Omental fat pad (tissue), 4 donors: ENCODE results near the gene TREM1. TPM values are rescaled to one million over a fixed set of nuclear protein-coding genes. Genes with fewer than 3 reads are reported as not detected.

Source experiments
- ATAC-seq: fragments of 150-250 bp; one replicate; pipeline ENCODE4 v1.9.1; 2016; ENCODE audit warnings: mild to moderate bottlenecking, moderate library complexity; ENCODE audit not compliant: low FRiP score
- DNase-seq: peaks from one replicate; pipeline ENCODE4 v3.0.0-alpha.2; 2019; ENCODE audit warnings: low spot score
- total RNA-seq, 4 donors: library from RNA; depleted of rRNA; stranded (reverse); fragments of >200 nt; gene quantifications; one replicate each; pipeline ENCODE4 v1.1.0, GENCODE V29; 2016
- TF ChIP-seq, protein P1 (sequence below), 3 donors: fragments of 450-650 bp; IDR thresholded peaks; one replicate each; pipeline ENCODE4 v1.5.1; 2016 to 2017; ENCODE audit warnings: antibody characterized with exemption in 3 of 3, mild to moderate bottlenecking in 3 of 3, moderate library complexity in 2 of 3

The TREM1 gene
- total RNA-seq: 10 to 100 TPM in 1 of 4 donors, 1 to 10 TPM in 3; 5.8 to 20.2 (median 8.6) TPM

DNA sequence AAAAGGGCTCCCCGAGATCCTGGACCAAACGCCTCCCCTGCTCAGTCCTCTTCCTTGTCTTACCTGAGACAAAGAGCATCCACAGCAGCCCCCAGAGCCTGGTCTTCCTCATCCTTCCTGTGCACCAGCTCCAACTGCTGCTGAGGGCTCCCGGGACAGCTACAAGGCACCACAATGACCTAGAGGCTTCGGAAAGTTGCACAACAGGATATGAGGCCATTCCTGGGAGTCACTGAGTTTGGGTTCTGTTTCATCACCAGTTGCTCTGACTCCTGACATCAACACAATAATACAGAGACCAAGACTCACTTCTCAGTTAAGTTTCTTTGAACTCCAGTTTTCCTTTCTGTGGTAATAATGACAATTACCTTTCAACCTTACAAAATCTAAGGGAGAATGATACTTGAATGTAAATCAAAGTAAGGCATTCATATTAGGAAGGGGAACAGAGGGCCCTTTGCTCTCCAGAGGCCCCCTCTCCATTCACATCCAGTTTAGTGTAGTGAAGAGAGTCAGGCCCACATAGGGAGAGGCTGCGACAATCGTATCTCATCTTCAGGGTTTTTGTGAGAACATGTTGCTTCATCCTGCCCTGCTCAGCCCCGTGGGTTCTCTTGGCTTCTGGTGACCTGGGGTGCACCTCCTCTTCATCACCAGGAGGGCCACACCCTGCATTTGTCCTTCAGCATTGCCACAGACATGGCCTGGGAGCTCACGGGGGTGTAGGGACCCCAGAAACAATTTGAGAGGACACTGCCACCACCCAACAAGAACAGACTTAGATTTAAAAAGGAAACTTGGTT is at the start of gene TREM1:
Gene TREM1 (minus strand): TSS at position 139 of the 803 bp plus-strand sequence. CDS start 27 bp downstream, at position 112.
- DNase-seq (no peak), ATAC-seq (no peak)
- TF ChIP-seq, protein P1, sequence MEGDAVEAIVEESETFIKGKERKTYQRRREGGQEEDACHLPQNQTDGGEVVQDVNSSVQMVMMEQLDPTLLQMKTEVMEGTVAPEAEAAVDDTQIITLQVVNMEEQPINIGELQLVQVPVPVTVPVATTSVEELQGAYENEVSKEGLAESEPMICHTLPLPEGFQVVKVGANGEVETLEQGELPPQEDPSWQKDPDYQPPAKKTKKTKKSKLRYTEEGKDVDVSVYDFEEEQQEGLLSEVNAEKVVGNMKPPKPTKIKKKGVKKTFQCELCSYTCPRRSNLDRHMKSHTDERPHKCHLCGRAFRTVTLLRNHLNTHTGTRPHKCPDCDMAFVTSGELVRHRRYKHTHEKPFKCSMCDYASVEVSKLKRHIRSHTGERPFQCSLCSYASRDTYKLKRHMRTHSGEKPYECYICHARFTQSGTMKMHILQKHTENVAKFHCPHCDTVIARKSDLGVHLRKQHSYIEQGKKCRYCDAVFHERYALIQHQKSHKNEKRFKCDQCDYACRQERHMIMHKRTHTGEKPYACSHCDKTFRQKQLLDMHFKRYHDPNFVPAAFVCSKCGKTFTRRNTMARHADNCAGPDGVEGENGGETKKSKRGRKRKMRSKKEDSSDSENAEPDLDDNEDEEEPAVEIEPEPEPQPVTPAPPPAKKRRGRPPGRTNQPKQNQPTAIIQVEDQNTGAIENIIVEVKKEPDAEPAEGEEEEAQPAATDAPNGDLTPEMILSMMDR (IDR thresholded peaks at IDR 0.05): no peak

DNA sequence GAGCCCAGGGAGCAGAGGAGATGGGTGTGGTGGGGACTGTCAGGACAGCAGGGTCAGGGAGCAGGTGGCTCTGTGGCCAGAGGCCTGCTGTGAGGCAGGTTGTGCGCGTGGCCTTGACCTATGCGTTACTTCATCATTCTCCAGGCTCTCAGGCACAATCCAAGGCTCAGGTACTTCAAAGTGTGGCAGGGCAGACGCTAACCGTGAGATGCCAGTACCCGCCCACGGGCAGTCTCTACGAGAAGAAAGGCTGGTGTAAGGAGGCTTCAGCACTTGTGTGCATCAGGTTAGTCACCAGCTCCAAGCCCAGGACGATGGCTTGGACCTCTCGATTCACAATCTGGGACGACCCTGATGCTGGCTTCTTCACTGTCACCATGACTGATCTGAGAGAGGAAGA is 49.5 kb upstream of the TREM1 start:
- TF ChIP-seq, protein P1 (IDR thresholded peaks at IDR 0.05): no peak
- ATAC-seq (no peak), DNase-seq (no peak)

DNA sequence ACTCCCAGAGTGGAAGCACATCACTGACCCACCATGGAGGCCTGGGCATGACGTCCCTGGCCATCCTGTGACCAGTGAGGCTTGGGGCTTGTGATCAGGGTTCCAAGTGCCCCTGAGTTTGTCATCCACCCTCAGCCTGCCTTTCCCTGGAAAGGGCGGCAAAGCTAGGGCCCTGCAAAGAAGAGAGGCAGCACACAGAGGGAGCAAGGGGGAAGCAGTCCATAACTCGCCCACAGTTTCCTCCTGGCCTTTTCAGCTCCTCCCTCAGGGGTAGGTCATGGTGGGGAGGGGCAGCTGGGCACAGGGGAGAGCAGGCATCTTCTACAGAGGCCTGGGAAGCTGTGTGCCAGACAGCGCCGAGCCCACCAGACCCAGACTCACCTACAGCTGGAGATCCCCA is 48.8 kb upstream of the TREM1 start, which contains the start of gene NCR2:
Gene NCR2 (plus strand): TSS at position 313 of the 400 bp plus-strand sequence. CDS start 269 bp downstream, outside the sequence.
- ATAC-seq (no peak), DNase-seq (no peak)
- TF ChIP-seq, protein P1 (IDR thresholded peaks at IDR 0.05): no peak

DNA sequence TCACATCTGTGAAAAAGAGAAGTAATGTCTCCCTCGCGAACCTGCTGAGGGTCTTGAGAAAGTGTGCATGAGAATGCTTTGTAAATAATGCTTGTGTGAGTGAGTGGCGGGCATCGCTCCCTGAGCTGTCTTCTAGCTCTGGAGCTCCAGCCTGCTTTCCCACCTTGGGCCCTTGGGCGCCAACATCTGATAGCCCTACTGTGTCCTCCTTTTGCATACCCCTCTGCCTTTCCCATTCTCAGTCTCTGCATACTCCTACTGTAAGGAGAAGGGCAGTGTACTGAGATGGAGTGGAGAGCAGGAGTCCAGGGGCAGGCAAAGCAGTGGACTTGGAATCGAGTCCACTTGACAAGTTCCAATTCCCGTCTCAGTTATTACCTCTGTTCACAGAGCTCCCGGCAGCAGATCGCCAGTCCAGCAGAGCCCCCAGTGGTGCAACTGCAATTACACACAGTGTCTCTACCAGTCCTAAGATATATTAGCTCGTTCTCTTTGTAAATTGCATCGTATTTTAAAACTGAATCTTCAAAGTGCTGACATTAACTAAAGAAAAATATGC is 48.1 kb upstream of the TREM1 start:
- ATAC-seq (no peak), DNase-seq (no peak)
- TF ChIP-seq, protein P1 (IDR thresholded peaks at IDR 0.05): no peak

DNA sequence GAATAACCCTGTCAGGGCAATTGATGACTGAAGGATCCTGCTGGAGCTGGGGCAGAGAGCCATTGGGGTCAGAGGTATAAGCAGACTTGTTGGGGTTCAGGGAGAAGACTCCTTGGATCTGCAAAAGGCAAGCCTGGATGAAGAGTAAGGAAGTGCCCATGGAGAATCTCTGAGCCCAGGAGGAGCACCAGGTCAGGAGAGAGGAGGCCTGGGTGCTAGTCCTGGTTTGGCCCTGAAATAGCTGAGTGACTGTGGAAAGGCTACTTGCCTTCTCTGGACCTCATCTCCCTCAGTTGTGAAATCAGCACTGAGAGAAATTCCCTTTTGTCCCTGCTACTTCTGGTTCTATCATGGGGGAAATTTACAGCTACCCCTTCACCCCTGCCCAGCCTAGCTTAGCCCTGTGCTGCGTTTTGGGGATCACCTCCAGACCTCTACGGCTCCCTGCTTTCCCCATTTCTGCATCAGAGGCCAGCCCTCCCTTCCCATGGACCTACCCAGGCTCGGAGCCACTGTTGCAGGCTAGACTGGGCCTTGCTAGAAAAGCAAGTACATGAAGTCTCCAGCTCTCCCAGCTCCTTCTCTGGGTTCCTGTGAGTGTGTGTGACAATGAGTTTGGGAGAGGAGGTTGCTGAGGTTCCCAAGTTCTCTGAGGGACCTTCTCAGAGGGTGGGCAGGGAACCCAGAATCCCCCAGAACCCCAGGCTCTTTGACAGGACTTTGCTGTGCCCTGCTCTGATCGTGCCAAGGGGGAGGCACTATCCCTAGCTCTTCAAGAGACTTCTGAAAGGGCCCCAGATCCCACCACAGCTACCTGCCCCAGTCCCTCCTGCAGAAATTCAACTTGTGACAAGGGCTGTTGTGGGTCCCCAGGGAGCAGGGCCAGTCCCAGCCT is 46.6 kb upstream of the TREM1 start:
- TF ChIP-seq, protein P1 (IDR thresholded peaks at IDR 0.05): no peak
- no peak for ATAC-seq
- DNase-seq: no peak

DNA sequence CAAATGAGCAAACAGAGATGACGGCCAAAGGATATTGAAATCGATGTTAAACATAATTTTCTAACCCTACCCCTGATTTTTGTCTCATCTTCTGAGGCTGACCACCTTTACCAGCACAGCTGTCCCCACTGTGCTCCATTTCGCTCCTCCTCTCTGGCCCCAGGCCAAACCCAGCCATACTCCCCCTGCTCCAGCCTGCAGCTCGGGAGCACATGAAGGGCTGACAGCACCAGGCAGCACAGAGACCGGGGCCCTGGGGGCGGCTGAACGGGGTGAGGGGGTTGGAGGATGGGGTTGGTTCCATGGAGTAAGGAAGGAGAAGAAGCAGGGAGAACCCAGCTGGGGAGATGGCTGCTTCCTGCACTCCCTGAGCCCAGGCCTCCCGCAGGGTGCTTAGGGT is 45.8 kb upstream of the TREM1 start:
- ATAC-seq (no peak), DNase-seq (no peak)
- TF ChIP-seq, protein P1 (IDR thresholded peaks at IDR 0.05): no peak
